CD4-positive, alpha-beta T cell treated with Interleukin-6 for 4 hours (primary cell): ENCODE data around the gene CNTN2.
A peak's percentile ranks its signal among the peaks of the same experiment; 100 is the strongest.

ENCODE experiments used
- DNase-seq: peaks from one replicate; pipeline ENCODE4 v3.0.0-alpha.2; 2020; ENCODE audit warnings: mixed read lengths

Gene CNTN2

GRCh38 chr1:205075642-205076155, 32.7 kb downstream of the CNTN2 start:
- no peak for DNase-seq

- no peak for DNase-seq
Observed at GRCh38 chr1:205076245-205076761, 33.3 kb downstream of the CNTN2 start.

GRCh38 chr1:205077158-205077933, 34.3 kb downstream of the CNTN2 start:
- no peak for DNase-seq

- DNase-seq: no peak
Observed at GRCh38 chr1:205077934-205078311, 34.9 kb downstream of the CNTN2 start.

GRCh38 chr1:205082431-205082830, 39.4 kb downstream of the CNTN2 start:
- no peak for DNase-seq

GRCh38 chr1:205084360-205084759, 41.3 kb downstream of the CNTN2 start, which contains the start of gene TMEM81:
TMEM81 (minus strand) TSS chr1:205084460; CDS start chr1:205084320, 140 bp downstream.
- no peak for DNase-seq

- DNase-seq: no peak
Observed at GRCh38 chr1:205088341-205088740, 45.3 kb downstream of the CNTN2 start.

- DNase-seq: no peak
Observed at GRCh38 chr1:205091043-205091740, 48.2 kb downstream of the CNTN2 start.

- DNase-seq: no peak
Observed at GRCh38 chr1:205095422-205095821, 52.4 kb downstream of the CNTN2 start.

GRCh38 chr1:205098242-205098641, 55.2 kb downstream of the CNTN2 start:
- DNase-seq: no peak

GRCh38 chr1:205102404-205102803, 59.4 kb downstream of the CNTN2 start:
- DNase-seq: no peak

- no peak for DNase-seq
Observed at GRCh38 chr1:205107327-205107726, 64.3 kb downstream of the CNTN2 start.

GRCh38 chr1:205108464-205108863, 65.5 kb downstream of the CNTN2 start:
- no peak for DNase-seq

GRCh38 chr1:205109269-205109668, 66.3 kb downstream of the CNTN2 start:
- DNase-seq: no peak

- no peak for DNase-seq
Observed at GRCh38 chr1:205109711-205110110, 66.7 kb downstream of the CNTN2 start.

- no peak for DNase-seq
Observed at GRCh38 chr1:205111354-205111753, 68.3 kb downstream of the CNTN2 start.

GRCh38 chr1:205118752-205119151, 75.7 kb downstream of the CNTN2 start:
- DNase-seq: no peak

GRCh38 chr1:205121660-205122488, 78.9 kb downstream of the CNTN2 start, which contains the start of gene RBBP5:
RBBP5 (minus strand) TSS chr1:205121978; CDS start chr1:205121873, 105 bp downstream.
- peak; percentile 95 for DNase-seq

GRCh38 chr1:205122489-205122882, 79.5 kb downstream of the CNTN2 start:
- DNase-seq: no peak

GRCh38 chr1:205124726-205125125, 81.7 kb downstream of the CNTN2 start:
- DNase-seq: no peak

- no peak for DNase-seq
Observed at GRCh38 chr1:205127646-205128045, 84.6 kb downstream of the CNTN2 start.
